Adipose tissue (tissue), 3 donors: ENCODE results near the gene CLRN1. TPM values are rescaled to one million over a fixed set of nuclear protein-coding genes. Genes with fewer than 3 reads are reported as not detected.

Experiments
- H3K27ac ChIP-seq: one replicate; pipeline ENCODE4 v1.5.1; 2013; ENCODE audit warnings: low read depth, low read length
- WGBS, 3 donors: extraction: QIAGEN DNeasy Blood & Tissue Kit; methylation state at CpG; one replicate each; pipeline ENCODE4 v1.1.7; 2013; 5-methylcytosine and 5-hydroxymethylcytosine counted together
- polyA plus RNA-seq, 3 donors: library from polyadenylated mRNA; stranded (reverse); fragments of 200-250 nt; gene quantifications; one replicate each; pipeline ENCODE4 v1.2.3, GENCODE V29; 2013
- donor health status: healthy with polysubstance abuse.
- donor health status: Bipolar disorder and iron deficiency.
- donor health status: healthy.

CLRN1 gene
- polyA plus RNA-seq, 3 donors: not detected

DNA sequence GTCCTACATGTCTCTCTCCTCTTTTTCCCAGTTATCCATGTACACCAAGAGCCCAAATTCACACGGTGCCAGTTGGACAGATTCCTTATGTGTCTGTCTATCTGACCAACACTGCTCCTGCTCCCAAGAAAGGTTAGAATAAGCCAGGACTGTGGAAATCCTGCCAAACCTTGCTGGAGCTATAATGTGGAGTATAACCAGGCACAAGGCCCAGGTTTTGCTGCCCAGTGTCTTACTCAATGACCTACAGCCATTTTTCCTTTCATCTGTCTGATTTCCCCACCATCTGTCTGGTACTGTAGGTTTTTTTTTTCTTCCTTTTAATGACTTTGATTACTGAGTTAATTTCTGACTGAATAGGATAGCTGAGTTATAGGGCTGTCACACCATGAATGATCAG is 40.8 kb downstream of the CLRN1 start:
- no peak overlapping the region for H3K27ac ChIP-seq
- 74 to 87% (median 80%) methylated on average over 1 of the region's 1 CpG for WGBS, 3 donors

GRCh38 chr3:150930839-150931238 is 41.7 kb downstream of the CLRN1 start:
- H3K27ac ChIP-seq: no peak overlapping the region
- 67 to 68% (median 67%) methylated on average over 3 of the region's 3 CpGs for WGBS, 3 donors

GRCh38 chr3:150928234-150928633 is 44.3 kb downstream of the CLRN1 start:
- WGBS, 3 donors: 85 to 94% (median 92%) methylated on average over 1 of the region's 1 CpG
- H3K27ac ChIP-seq: no peak overlapping the region

GRCh38 chr3:150926328-150926727 is 46.2 kb downstream of the CLRN1 start:
- 79 to 84% (median 83%) methylated on average over 7 of the region's 7 CpGs for WGBS, 3 donors

DNA sequence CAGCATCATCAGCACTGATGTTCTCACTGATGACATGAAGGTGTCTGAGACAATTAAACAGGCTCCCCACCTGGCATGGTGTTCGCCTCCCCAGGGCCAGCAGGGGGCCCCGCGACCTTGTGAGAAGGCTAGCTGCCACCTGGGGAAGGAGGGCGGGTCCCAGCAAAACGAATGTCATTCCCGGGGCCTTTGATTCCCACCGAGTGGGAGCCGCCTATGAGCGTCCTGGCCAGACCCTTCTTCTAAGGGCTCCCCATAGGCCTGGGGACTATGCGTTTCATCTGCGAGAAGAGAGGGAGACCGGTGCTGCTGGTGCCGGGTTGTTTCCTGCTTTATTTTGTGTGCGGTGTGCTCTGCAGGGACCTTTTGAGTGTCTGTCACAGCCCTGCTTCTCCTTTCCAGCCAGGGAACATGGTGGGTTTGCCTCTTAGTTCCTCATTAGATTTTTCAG is 46.8 kb downstream of the CLRN1 start:
- H3K27ac ChIP-seq: no peak overlapping the region
- 9 to 15% (median 11%) methylated on average over 13 to 14 of the region's 14 CpGs for WGBS, 3 donors

More at GRCh38 chr3:150926328-150926727, 46.2 kb downstream of the CLRN1 start:
- no peak overlapping the region for H3K27ac ChIP-seq

DNA sequence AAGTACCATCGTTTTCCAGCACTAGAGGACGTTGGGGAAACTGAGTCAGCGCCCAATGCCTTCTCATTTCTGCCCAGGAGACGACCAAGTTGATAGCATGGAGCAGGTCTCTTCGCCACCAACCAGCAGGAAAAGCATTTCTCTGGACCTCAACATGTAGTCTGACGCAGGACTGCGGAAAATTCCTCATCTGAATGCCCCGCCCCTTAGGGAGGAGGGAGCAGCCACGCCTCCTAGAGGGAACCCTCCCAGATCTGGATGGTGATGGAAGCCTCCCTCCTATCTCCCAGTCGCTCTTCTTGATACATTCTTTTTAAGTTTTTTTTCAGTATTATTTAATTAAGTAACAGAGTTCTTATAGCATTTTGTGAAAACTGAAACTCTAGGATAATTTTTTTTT is 49.9 kb downstream of the CLRN1 start:
- no peak overlapping the region for H3K27ac ChIP-seq
- WGBS, 3 donors: 60 to 74% (median 74%) methylated on average over 10 of the region's 10 CpGs

- no peak overlapping the region for H3K27ac ChIP-seq
- WGBS, 3 donors: 77 to 82% (median 79%) methylated on average over 4 of the region's 4 CpGs
These were observed 51.3 kb downstream of the CLRN1 start for GRCh38 chr3:150921209-150921608.

- 77 to 86% (median 78%) methylated on average over 2 of the region's 2 CpGs for WGBS, 3 donors
- H3K27ac ChIP-seq: no peak overlapping the region
These were observed 52.3 kb downstream of the CLRN1 start for GRCh38 chr3:150920236-150920635.

- 35 to 44% (median 37%) methylated on average over 7 of the region's 7 CpGs for WGBS, 3 donors
- no peak overlapping the region for H3K27ac ChIP-seq
These were observed 54.6 kb downstream of the CLRN1 start for GRCh38 chr3:150917951-150918350.

DNA sequence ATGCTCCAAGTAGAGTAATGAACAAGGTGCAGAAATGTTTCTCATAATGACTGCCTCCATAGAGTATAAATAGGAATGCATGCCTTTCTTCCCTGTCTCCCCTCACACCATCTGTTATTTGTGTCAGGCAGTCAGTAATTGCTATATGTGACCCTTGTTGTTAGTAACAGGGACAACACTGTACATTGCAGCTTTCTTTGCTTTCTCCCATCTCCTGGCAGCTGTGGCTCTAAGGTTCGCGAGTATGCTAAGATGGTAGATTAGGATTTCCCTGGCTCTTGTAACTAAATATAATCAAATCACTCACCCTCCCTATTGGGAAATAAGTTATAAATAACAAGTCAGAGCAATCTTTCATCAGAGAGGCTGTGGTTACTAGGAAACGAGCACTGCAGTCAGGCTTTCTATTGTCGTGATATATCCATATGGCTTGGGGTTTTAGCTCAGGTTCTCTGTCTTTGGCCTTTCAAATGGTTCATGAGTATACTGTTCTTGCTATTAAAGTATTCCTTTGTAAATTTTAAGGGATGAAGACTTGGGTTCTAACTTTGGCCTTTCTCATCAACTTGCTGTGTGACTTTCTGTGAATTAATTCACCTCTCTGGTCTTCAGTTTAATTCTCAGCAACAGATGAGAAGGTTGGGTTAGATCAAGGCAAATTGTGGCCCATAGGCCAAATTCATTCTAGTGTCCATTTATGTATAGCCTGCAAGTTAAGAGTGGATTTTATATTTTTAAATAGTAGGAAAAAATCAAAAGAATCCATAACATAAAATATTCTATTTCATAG is 59.2 kb downstream of the CLRN1 start:
- 53 to 75% (median 60%) methylated on average over 4 of the region's 4 CpGs for WGBS, 3 donors

GRCh38 chr3:150912501-150912900 is 60.0 kb downstream of the CLRN1 start:
- no peak overlapping the region for H3K27ac ChIP-seq
- 60 to 66% (median 66%) methylated on average over 3 of the region's 3 CpGs for WGBS, 3 donors

More for the DNA sequence above, 59.2 kb downstream of the CLRN1 start:
- no peak overlapping the region for H3K27ac ChIP-seq

- no peak overlapping the region for H3K27ac ChIP-seq
These were observed 60.8 kb downstream of the CLRN1 start for GRCh38 chr3:150911771-150912170.

- 61 to 76% (median 76%) methylated on average over 1 of the region's 1 CpG for WGBS, 3 donors
- H3K27ac ChIP-seq: no peak overlapping the region
These were observed 66.1 kb downstream of the CLRN1 start for GRCh38 chr3:150906461-150906860.

- 47 to 75% (median 68%) methylated on average over 1 of the region's 1 CpG for whole genome bisulfite sequencing, 3 donors
These were observed 66.8 kb downstream of the CLRN1 start for GRCh38 chr3:150905746-150906145.

GRCh38 chr3:150905339-150905738 is 67.2 kb downstream of the CLRN1 start, which contains the start of gene MINDY4B:
TSS of gene MINDY4B (minus strand) at chr3:150905439. CDS start at chr3:150905439, 0 bp downstream.
- 53 to 74% (median 57%) methylated on average over 4 of the region's 4 CpGs for WGBS, 3 donors
- H3K27ac ChIP-seq: no peak within 1 kb of the TSS

More at GRCh38 chr3:150905746-150906145, 66.8 kb downstream of the CLRN1 start:
- no peak overlapping the region for H3K27ac ChIP-seq

DNA sequence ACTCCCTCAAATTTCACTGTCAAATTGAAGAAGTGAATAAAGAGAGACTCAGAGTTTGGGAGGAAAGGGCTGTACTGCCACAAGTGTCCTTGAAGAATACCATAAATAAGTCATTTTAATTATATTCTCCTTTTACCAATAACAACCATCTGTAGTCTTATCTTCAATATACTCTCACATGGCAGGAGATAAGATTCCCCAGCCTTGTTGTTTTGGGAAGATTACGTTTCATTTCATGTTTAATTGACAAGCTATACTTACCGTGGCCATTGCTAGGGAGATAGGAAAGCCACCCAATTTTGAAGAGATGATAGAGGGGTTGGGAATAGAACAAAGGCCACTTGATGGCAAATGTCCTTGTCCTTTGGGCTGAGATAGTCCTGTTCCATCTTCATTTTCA is 69.5 kb downstream of the CLRN1 start:
- 59 to 84% (median 83%) methylated on average over 2 of the region's 2 CpGs for WGBS, 3 donors
- H3K27ac ChIP-seq: no peak overlapping the region

- WGBS, 3 donors: 81 to 91% (median 89%) methylated on average over 10 of the region's 10 CpGs
- no peak overlapping the region for H3K27ac ChIP-seq
These were observed 70.7 kb downstream of the CLRN1 start for GRCh38 chr3:150901793-150902192.

GRCh38 chr3:150899141-150899540 is 73.4 kb downstream of the CLRN1 start:
- 33 to 64% (median 40%) methylated on average over 2 of the region's 2 CpGs for WGBS, 3 donors
- H3K27ac ChIP-seq: no peak overlapping the region

- no peak overlapping the region for H3K27ac ChIP-seq
- WGBS, 3 donors: 74 to 81% (median 75%) methylated on average over 3 of the region's 3 CpGs
These were observed 74.3 kb downstream of the CLRN1 start for GRCh38 chr3:150898046-150898754.
